Glutamatergic neuron (in vitro differentiated cells): ENCODE results near the gene MCTP1. TPM values are rescaled to one million over a fixed set of nuclear protein-coding genes. Genes with fewer than 3 reads are reported as not detected.

Source experiments
- DNase-seq: peaks from one replicate; pipeline ENCODE4 v3.0.0; 2022
- H3K27ac Mint-ChIP-seq: one replicate; pipeline ENCODE4 v1.8.0; 2020; ENCODE audit warnings: mild to moderate bottlenecking, mixed read lengths, inconsistent platforms; ENCODE audit not compliant: unreplicated experiment
- H3K27me3 Mint-ChIP-seq: one replicate; pipeline ENCODE4 v1.8.0; 2020; ENCODE audit warnings: mild to moderate bottlenecking, moderate library complexity, mixed read lengths, inconsistent platforms; ENCODE audit not compliant: unreplicated experiment
- H3K36me3 Mint-ChIP-seq: one replicate; pipeline ENCODE4 v1.8.0; 2020; ENCODE audit warnings: mild to moderate bottlenecking, mixed read lengths, inconsistent platforms; ENCODE audit not compliant: unreplicated experiment
- H3K4me1 Mint-ChIP-seq: one replicate; pipeline ENCODE4 v1.8.0; 2020; ENCODE audit warnings: mild to moderate bottlenecking, low read depth, mixed read lengths, inconsistent platforms; ENCODE audit not compliant: unreplicated experiment
- H3K4me3 Mint-ChIP-seq: one replicate; pipeline ENCODE4 v1.8.0; 2020; ENCODE audit warnings: mild to moderate bottlenecking, mixed read lengths, inconsistent platforms; ENCODE audit not compliant: unreplicated experiment
- H3K9me3 Mint-ChIP-seq: one replicate; pipeline ENCODE4 v1.8.0; 2020; ENCODE audit warnings: mild to moderate bottlenecking, moderate library complexity, mixed read lengths, inconsistent platforms; ENCODE audit not compliant: unreplicated experiment
- total RNA-seq: library from RNA; stranded (reverse); fragmentation: NEBNext Ultra II Directional; extraction: Animal tissue kit (Norgen Biotek cat#: 25700); gene quantifications from one replicate; pipeline ENCODE4 v1.2.1, GENCODE V29; 2021; ENCODE audit not compliant: unreplicated experiment
- TF ChIP-seq, protein P1 (sequence below): fragments of 200-600 bp; sonication (generic); IDR thresholded peaks from one replicate; pipeline ENCODE4 v1.5.0; 2021; ENCODE audit not compliant: partially characterized antibody, unreplicated experiment

The MCTP1 gene
- total RNA-seq, 1 donor from 2014 or later = 1.7 TPM

DNA sequence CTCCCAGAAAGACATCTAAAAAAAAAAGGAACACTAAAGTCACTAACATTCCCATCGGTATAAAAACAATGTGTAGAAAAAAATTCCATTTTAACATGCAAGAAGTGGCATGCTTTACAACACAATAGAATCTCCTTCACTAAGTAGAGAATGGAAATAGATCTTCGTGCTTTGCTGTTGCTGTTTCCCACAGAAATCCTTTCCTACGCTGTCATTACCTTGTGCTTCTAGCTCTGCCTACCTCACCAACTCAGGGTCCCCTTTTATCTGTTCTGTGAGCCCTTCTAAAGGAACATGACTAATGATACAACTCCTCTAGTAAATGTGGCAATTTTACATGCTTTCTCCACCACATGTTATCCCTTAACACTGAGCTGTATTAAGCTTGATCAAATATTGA, 202.9 kb downstream of the MCTP1 start:
- Mint-ChIP-seq H3K27me3 (no peaks in the 10 kb centered on the region), H3K4me3 (no peak overlapping the region), H3K27ac (no peak overlapping the region), H3K4me1 (peaks cover 2% of the 10 kb centered on the region), H3K9me3 (no peaks in the 10 kb centered on the region), H3K36me3 (no peaks in the 10 kb centered on the region)
- TF ChIP-seq, protein P1, sequence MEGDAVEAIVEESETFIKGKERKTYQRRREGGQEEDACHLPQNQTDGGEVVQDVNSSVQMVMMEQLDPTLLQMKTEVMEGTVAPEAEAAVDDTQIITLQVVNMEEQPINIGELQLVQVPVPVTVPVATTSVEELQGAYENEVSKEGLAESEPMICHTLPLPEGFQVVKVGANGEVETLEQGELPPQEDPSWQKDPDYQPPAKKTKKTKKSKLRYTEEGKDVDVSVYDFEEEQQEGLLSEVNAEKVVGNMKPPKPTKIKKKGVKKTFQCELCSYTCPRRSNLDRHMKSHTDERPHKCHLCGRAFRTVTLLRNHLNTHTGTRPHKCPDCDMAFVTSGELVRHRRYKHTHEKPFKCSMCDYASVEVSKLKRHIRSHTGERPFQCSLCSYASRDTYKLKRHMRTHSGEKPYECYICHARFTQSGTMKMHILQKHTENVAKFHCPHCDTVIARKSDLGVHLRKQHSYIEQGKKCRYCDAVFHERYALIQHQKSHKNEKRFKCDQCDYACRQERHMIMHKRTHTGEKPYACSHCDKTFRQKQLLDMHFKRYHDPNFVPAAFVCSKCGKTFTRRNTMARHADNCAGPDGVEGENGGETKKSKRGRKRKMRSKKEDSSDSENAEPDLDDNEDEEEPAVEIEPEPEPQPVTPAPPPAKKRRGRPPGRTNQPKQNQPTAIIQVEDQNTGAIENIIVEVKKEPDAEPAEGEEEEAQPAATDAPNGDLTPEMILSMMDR = no peak
- DNase-seq = no peak

DNA sequence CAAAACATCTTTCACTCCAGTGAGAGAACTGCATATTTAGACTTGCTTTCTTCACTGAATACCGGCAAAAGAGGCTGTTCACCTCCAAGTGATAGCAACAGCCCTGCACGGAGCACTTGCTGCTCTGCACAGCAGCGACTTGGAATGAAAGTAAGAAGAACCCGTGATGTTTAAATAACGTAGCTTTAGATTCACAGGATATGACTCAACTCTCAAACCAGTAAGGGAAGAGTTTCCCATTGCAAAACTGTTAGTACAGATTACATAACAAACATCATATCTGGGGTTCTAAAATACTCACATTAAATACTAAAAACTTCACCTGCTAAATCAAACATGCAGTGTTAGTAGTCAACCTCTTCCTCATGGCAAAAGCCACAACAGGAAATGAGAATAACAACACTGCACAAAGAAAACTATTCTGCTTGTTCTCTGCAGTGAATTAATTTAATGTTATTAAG, 203.4 kb downstream of the MCTP1 start:
- TF ChIP-seq, protein P1 = no peak
- Mint-ChIP-seq H3K27me3 (no peaks in the 10 kb centered on the region), H3K36me3 (no peaks in the 10 kb centered on the region), H3K9me3 (no peaks in the 10 kb centered on the region), H3K4me1 (no peaks in the 10 kb centered on the region), H3K4me3 (no peak overlapping the region), H3K27ac (no peak overlapping the region)
- no peak for DNase-seq

DNA sequence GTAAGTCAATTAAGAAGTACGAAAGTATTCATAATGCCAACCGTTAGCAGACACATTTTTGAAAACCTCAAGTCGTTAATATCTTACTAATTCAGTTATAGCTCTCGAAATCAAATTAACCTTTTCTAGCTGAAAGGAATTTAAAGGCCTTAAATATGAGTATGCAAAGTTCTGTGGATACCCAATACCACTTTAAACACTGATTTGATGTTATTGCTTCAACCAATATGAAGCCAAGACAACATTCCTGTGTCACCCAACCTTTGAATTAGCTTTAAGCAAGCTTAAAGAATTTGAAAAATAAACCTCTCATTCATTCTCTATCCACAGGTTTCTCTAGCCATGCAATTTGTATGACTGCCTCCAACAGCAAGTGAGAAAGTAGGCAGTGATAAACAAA, 204.5 kb downstream of the MCTP1 start:
- Mint-ChIP-seq H3K4me1 (no peaks in the 10 kb centered on the region), H3K27ac (no peak overlapping the region), H3K36me3 (no peaks in the 10 kb centered on the region), H3K27me3 (no peaks in the 10 kb centered on the region), H3K9me3 (no peaks in the 10 kb centered on the region), H3K4me3 (no peak overlapping the region)
- TF ChIP-seq, protein P1 = no peak
- no peak for DNase-seq

DNA sequence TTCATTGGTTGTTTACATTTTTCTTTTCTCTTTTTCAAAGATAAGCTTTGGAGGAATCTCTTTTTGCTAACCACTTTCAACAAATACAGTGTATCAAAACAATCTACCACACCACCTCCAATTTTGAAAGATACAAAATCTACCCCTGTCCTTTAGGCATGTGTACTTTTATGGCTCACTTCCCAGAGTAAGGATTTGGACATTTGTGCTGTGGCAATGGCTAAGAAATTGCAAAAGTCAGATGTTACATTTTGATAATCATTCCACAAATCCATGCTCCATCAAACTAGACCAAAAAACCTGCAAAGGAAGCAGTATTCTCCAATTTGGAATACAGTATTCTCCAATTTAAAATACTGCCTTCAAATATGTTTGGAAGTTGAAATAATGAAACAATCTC, 204.9 kb downstream of the MCTP1 start:
- Mint-ChIP-seq H3K9me3 (no peaks in the 10 kb centered on the region), H3K4me1 (no peaks in the 10 kb centered on the region)

DNA sequence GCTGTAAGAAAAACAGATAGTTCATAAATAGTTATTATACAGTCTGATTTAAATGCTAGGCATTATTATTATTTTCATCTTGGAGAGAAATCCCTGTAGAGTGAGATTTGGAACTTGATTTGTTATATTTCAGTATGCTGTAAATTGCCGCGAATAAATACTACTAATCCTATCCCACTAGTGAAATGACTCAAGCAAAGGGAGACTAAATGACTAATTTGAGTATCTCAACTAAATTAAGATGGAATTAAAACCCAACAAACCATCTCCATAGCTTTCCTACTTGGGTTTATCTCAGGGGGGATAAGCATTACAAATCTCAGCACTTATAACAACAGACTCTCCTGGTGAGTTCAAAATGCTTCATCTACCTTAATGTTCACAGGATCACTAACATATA, 206.0 kb downstream of the MCTP1 start:
- H3K4me1 Mint-ChIP-seq = no peaks in the 10 kb centered on the region
- no peak overlapping the region for H3K27ac Mint-ChIP-seq
- no peaks in the 10 kb centered on the region for H3K36me3 Mint-ChIP-seq
- H3K9me3 Mint-ChIP-seq = no peaks in the 10 kb centered on the region
- H3K4me3 Mint-ChIP-seq = no peak overlapping the region
- no peaks in the 10 kb centered on the region for H3K27me3 Mint-ChIP-seq
- TF ChIP-seq, protein P1 = no peak
- DNase-seq = no peak

More for the DNA sequence above, 204.9 kb downstream of the MCTP1 start:
- DNase-seq = no peak
- TF ChIP-seq, protein P1 = no peak
- H3K27me3 Mint-ChIP-seq = no peaks in the 10 kb centered on the region
- H3K36me3 Mint-ChIP-seq = no peaks in the 10 kb centered on the region
- no peak overlapping the region for H3K27ac Mint-ChIP-seq
- H3K4me3 Mint-ChIP-seq = no peak overlapping the region
